Activated CD8-positive, alpha-beta memory T cell treated with anti-CD3 and anti-CD28 coated beads, Interleukin-2, amount 50 U/mL, for 48 hours (primary cell): ENCODE results near the gene TACC2.

ENCODE experiments used
- DNase-seq: peaks from one replicate; pipeline ENCODE4 v3.0.0-alpha.2; 2020

TACC2 gene

DNA sequence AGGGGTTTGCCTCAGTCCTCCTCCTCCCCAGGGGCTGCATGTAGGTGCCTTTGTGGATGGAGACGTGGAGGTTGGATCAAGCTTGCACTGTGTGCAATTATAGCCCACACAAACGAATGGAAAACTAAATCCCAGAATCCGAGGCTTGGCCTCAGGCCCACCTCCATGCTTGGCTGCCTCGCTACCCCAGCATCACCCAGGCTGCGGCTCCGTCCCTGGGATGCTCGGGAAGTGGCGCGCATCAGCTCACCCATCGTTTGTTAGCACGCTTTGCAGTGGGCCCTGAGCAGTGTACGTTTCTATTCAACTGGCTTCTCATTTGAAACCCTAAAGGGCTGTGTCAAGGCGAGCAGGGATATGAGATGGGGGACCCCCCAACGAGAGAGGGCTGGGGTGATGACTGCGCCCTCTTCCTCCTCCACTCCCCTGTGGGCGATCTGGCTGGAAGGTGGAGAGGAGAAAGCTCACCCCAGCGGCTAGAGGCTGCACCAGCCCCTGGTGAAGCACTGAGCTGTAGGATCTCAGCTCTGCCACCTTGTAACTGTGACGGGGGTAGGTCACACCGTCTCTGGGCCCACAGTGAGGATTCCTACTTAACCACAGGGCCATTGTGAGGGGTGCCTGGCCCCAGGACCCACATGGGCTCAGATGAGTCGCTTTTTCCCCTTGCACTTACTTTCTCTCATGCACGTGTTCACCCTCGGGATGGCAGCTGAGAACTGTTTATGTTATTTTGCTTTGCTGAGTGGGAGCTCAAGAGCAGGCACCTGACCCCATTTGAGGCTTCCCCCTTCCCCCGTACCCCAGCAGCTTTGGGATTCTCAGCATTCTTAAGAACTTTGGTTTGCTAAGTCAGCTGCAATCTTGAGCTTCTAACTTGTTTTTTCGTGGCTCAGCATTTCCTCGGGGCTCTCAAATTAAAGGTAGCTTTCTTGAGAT lies 269.4 kb downstream of the TACC2 start:
- no peak for DNase-seq

DNA sequence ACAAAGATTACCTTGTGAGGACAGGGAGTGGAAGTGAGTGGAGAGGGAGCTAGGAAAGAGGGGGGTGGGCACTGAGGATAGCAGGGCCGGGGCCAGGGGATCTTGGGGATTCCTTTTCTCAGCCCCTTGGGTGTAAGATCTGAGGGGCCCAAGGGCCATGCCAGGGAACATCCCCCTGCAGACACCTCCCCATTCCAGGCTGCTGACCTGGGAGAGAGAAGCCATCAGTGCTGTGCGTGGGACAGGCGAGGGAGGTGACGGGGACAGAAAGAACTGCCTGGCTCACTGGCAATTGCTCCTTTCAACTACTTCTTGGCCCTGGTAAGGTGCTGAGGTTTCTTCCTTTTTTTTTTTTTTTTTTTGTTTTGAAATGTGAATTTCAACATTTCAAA lies 270.1 kb downstream of the TACC2 start:
- DNase-seq, result no peak

DNA sequence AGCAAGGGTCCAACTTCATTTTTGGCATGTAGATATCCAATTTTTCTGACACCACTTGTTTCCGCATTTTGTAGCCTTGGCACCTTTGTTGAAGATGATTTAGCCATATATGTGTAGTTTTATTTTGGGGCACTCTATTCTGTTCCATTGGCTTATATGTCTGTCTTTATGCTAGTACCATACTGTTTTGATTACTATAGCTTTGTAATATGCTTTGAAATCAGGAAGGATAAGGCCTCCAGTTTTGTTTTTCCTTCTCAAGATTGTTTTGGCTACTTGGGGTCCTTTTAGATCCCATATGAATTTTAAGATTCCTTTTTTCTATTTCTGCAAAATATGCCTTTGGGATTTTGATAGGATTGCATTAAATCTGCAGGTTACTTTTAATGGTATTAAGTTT lies 272.6 kb downstream of the TACC2 start:
- no peak for DNase-seq

DNA sequence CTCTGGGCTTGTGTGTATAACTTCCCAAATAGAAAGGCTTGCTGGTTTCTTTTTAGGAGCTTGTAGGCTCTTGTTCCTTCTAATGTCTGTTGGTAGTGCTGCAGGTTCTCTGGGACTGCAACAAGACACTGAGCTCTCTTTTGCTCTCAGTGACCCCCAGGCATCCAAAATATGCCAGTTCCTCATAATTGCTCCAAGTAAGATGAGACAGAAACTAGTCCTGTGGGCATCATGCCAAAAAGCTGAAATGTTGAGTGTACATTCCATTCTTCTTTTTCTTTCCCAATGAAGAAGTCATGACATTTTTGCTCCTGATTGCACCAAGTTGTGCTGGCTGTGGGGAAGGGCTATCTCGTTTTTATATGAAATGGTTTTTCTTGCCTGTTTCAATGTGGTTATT lies 275.0 kb downstream of the TACC2 start:
- DNase-seq, result no peak

DNA sequence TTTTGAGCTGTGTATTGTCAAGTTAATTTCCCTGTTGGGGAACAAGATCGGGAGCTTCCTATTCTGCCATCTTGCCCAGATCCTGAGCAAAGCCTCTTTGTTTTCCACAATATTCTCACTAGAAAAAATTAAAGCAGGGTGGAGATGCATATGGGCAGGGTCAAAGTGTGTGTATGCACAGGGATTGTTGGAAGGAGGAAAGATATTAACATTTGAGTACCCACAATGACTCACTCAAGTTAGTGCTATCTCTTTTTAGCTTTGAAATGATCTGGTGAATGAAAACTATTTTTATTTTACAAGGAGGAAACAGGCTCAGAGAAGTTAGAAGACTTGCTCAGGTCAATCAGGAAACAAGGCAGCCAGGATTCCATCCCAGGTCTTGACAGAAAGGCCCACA lies 275.5 kb downstream of the TACC2 start:
- no peak for DNase-seq

DNA sequence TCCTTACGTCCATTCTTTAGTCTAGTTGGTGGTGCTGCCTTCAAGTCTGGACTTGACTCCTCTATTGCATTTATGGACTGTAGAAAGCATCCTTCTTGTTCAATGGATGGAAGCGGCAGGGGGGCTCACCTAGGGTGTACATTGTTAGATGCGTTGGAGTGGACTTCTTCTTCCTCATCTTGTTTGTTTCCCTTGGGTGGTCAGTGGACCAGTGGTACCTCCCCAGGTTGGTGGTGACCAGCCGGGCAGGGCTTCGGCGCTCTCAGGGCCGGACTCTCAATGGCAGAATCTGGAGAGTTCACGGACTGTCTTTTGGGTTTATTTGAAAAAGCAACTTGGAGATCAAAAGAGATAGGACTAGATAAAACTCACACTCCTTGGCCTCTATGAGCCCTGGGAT lies 276.0 kb downstream of the TACC2 start:
- no peak for DNase-seq

DNA sequence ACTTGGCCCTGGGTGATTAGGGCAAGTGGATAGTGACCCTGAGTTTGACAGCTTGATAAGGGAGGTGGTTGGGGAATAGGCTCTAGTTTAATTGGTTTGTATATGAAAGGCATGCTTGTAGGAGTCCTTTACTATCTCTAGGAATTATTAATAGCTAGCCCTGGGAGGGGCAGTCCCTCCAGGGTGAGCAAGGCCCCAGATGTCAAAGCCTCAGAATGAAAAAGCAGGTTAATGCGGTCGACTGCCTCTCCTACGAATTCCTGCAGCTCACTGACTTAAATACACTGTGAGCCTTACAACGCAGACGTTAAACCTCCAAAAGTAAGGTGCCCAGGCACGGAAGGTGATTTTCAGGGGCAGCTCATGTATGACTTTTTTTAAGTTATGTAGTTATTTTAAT lies 276.9 kb downstream of the TACC2 start:
- DNase-seq, result no peak

DNA sequence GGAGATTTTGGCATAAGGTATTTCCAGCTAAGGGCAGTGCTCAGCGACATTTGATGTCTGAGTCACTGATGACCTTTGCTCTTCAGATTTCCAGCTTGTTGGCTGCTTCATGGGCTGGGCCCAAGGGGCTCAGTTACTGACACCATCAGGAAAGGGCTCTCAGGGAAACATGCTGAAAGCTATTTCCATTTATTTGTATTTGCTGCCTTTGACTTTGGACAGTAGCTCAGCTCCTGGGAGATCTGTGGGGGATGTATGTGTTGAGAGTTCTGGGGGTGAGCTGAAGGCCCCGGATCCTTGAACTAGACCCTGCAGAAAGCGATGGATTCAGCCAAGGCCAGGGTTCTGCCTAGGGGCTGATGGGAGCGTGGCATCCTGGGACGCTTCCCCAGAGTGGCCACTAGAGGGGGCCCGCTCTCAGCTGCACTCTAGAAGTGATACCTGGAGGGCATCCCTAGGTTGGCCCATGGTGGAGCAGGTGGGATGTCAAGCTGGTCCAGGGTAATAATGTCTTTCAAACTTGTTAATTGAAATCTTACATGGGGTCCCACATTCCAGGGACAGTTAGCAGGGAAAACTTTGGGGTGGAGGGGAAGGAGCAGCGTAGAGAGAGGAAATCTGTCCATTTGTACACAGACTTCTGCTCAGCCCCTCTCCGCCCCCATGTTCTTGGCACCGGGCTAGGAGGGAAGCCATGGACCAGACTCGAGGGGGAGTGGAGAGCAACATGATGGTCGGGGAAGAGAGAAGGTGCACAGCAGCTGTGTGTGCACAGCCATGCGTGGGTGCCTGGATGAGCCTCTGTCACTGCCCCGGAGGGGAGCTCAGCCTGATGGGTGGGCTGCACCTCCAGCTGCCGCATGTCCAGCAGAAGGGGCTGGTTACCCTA lies 279.1 kb downstream of the TACC2 start:
- peak; percentile 82 for DNase-seq

DNA sequence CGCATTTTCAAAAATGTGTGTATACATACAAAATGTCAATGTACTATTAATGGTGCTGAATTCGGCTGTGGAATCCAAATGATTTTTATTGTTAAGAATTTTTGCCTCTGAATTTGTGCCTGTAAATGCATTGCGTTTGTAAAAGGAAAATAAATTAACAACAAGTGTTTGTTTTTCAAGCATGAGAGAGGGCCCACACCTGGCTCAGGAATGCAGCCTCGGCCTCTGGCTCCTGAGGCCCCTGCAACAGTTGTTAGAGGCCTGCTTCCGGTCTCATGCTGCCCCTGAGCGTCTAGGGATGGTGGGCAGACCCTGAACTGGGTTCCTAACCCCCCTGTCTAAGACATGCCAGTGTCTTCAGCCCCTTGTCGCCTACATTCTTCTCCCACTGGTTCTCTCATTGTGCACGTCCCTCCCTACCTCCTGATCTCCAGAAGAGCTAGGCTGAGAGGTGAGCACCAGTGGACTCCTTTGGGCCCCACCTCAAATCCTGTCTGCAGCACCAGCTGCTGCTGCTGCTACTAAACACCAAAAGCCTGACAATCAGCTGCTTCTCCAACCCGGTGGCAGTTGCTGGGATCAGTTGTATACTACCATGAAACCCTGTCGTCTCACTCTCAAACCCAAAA lies 280.2 kb downstream of the TACC2 start:
- no peak for DNase-seq

DNA sequence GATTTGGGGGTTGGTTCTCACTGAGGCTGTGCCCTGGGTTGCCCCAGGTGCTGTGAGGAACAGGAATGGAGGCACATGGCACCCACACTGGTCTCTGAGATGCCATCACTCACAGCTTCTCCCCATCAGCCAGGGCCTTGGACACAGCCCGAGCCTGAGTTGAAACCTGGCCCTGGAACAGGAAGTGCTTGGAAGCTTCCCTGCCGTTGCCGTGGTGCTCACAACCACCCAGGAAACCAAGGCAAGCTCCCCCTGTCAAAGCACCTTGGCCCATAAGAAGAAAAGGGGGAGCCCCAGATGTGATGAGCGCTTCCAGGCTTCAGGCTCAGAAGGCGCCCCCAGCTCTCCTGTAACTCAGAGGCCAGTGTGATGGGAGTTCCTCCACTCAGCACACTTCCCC lies 282.1 kb downstream of the TACC2 start, which contains the start of gene BTBD16:
TSS of gene BTBD16 (plus strand) at position 221 of the 400 bp plus-strand sequence. CDS start 3,786 bp downstream, outside the sequence.
- no peak for DNase-seq

DNA sequence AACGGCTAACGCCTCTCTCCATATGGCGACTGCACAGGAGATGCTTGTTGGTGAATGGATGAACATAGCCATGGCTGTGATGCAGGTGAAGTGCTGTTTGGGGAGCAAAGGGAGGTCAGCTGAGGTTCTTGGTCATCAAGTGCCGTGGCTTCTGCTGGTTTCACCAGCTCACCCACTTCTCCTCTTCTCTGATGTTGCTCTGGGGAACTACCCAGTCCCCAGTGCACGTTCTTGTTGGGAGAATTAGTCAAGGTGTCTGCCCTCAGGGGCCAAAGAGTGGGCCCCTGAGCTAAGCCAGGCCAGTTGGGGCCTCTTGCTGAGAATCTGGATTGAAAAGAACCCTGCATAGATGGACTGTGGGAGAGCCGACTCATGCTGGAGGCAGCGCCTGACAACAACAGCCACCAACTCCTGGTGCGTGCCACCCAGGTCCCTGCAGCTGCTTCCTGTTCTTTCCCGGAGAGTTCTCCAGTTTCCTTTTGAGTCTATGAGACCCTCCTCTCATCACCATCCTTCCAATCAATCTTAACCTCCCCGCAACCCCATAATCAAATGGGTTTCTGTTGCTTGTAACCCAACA lies 285.1 kb downstream of the TACC2 start:
- DNase-seq, result no peak

DNA sequence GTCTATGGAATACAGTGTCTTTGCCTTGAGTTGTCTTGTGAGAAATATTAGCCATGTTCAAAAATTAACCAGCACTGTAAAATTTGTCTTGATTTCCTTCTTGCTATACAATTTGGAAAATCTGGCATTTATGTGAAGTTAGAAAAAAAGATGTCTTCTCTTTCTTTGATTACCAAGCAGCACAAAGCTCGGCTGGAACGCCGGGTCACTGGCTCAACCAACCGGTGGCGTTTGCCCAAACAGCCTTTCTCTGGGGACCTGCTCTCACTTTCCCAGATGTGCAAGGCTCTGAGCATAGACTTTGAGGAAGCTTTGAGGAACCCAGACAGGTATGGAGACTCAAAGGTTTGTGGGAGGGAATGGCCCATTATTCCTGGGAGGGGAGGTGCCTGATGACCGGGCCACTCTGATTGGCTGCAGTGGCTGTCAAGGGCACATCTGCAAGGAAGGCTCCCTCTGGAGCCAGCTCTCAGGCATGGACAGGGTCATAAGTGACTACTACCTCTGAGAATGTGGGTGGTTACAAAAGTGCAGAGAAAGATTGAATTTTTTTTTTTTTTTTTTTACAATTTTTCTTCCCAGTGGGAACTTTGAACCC lies 287.7 kb downstream of the TACC2 start:
- no peak for DNase-seq

DNA sequence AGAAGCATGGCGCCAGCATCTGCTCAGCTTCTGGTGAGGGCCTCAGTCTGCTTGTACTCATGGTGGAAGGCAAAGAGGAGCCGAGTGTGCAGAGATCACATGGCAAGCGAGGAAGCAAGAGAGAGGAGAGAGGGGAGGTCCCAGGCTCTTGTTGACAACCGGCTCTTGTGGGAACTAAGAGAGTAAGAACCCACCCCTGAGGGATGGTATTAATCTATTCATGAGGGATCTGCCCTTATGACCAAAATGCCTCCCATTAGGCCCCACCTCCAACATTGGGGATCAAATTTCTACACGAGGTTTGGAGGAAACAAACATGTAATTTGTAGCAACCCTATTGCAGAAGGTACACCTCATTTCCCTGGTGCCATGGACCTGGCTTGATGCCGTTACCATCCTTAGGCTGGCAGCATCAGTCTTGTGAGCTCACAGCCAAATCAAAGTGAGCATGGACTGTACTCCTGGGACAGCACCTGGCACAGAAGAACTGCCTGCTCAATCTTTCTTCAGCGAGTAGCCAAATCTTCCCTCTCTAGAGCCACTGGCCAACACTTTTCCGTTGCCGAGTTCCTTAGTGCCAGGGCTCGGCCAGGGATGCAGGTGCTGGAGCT lies 288.7 kb downstream of the TACC2 start:
- no peak for DNase-seq

DNA sequence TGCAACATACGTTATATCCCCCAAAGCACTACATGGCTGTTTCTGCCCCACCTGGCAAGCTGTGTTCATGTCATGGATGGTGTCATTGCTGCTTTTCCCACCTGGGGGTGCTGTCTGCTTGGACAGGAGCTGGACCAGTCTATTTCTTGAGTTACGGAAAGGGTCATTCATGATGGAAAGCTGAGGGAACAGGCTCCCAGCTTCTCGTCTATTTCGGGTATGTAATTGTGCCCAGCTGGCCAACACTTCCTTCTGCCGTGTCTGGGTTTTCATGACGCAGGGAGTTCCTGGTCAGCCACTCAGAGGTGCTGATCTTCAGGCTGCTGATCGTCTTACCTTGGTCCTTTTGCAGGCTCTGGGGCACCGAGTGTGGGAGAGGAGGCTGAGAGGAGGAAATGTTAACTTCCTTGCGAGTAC lies 290.8 kb downstream of the TACC2 start:
- DNase-seq, result no peak

DNA sequence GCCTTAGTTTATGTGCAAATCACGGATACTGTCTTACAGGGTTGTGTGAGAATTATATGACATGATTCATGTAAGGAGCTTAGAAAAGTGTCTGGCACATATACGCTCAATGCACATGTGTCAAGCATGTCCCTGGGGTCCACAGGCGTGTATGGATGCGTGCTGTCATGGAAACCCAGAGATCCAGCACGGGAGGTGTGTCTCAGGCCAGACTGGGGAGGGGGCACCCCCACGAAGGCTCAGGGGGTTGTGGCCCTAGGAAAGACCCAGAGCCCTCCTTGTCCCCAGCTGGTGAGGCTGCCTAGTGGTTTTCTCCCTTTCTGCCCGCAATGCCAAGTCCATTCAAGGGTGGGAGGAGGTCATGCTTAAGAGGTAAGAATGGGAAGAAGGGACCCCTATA lies 291.2 kb downstream of the TACC2 start:
- no peak for DNase-seq

DNA sequence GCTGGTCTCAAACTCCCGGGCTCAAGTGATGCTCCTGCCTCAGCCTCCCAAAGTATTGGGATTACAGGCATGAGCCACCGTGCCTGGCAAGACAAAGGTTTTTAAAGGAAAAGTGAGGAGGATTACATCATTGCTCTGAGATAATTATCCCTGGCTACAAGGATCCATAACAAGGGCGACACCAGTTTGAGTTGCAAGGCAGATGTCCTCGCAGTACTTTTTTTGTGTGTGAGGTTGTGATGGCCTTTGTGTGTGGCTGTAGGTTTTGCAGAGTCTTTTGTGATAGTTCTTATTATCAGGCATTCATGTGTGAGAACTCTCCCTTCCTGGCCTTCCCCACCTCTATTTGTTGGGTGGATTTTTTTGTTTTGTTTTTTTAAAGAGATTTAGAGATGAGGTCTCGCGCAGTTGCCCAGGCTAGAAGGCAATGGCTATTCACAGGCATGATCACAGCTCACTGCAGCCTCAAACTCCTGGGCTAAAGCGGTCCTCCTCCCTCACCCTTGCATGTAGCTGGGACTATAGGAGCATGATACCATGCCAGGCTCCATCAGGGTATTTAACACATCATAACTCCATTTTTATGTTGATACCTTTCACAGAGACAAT lies 292.2 kb downstream of the TACC2 start:
- DNase-seq, result no peak

DNA sequence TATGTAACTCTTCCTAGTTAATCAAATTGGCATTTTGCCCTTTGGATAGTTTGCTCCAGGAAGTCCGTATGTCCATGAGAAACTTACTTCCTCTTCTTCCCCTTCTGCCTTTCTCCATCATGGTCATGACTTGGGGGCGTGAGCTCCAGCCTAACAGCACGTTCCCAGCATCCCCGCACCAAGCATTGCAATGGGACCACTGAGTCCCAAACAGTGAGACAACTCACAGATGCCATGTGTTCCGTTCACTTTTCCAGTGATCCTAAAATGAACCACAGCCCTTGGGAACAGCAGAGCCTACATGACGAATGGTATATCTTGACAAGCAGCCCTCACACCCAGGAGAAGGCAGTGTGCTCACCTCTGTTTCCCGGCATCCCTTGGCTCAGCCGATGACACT lies 292.8 kb downstream of the TACC2 start:
- DNase-seq, result no peak

DNA sequence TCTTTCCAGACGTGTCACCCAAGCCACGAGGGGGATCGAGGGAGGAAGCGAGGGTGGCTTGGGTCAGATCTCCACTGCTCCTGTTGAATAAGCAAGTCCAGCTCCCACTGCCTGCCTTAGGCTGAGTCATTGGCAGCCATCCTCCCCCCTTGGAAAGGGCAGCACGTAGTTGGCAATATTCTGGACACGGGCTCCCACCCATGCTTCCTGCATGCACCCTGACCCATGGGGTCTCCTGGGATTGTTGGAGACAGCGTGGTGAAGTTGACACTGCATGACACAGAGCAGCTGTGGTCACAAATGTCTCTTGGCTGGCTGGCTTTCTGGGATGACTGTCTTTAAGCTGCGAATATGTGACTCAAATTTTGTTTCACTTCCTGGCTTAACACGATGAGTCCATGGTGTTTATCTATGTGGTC lies 293.3 kb downstream of the TACC2 start:
- DNase-seq, result no peak

DNA sequence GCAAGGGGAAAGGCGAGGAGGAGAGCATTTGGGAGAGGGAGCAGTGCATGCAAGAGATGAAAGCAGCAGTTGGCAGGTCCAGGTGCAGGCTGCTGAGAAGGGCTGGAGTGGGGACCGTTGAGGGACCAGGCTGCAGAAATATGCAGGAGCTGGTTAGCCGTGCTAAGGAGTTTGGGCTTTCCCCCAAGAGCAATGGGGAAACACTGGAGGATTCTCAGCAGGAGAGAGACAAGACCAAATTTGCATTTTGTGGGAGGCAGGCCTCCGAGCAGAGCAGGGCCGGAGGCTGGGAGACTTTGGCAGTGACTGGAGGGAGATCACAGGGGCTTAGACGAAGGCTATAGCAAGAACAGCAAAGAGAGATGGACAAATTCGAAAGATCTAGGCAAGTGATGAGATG lies 293.9 kb downstream of the TACC2 start:
- DNase-seq, result no peak

DNA sequence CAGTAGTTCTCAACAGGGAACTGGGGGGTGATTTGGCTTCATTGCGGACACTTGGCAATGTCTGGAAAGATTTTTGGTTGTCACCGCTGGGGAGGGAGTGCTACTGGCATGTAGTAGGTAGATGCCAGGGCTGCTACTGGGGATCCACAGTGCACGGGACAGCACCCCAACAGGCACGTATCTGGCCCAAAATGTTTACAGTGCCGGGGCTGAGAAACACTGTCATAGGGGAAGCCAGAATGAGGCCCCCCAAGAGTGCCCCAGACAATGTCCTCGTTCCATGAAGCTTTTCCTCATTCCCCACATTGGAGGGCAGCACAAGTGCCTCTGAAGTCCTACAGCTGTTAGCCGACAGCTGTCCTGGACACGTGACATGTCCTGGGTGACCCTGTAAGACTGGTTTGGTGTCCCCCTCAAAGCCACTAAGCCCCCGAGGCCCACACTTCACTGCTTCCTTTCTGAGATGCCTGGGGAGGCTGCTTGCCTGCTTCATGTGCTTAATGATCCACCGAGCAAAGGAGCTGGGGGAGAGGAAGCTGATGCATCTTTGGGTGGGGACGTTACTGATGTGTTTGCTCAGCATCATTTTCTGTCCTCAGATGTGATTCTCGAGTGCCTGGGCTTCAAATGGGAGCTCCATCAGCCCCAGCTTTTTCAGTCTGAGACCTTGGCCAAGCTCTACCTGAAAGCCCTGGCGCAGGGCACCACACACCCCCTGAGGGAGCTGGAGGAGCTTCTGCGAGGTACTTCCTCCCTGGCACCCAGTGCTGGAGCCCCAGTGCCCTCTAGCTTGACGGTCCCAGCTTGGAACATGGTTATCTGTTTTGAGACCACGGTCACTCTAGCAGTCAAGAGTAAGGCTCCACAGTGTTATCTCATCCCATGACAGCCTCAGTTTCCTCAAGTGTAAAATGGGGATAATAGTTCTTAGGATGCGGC lies 296.8 kb downstream of the TACC2 start:
- no peak for DNase-seq
